ENCODE measurements around the gene CXCL16.
A peak's percentile ranks its signal among the peaks of the same experiment; 100 is the strongest.

CXCL16 gene

DNA sequence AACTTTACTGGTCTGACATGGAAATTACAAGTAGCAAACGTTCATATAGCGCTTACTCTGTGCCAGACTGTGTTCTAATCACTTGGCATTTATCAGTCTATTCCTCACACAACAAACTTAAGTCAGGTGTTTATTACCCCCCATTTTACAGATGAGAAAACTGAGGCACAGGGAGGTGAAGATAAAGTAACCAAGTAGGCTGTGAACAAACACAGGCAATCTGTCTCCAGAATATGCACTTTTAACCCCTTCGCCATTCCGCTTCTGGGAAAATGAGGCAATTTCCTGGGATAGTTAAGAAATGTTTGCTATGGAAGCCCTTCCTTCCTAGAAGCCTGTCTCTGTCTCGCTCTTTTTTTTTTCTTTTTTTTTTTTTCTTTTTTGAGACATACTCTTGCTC lies 12.2 kb upstream of the CXCL16 start:
- DNase-seq, result no peak
- Histone ChIP-seq H3K27me3 (replicated peaks; ENCODE audit: insufficient read depth, low read length) (peaks cover 9% of the 10 kb centered on the region), H3K9ac (ENCODE audit: low read length) (no peak overlapping the region), H3F3A (ENCODE audit: insufficient read depth, low read length) (0 out of 2 replicates have a peak, but pooled peaks cover 8% of the 10 kb centered on the region), H3K9me2 (replicated peaks; ENCODE audit: insufficient read depth, low read length) (no peaks in the 10 kb centered on the region), H3K4me3 (ENCODE audit: low read length) (no peak overlapping the region), H3K4me1 (ENCODE audit: low read length) (peaks cover 12% of the 10 kb centered on the region; the same call in 1 of the 2 replicates), H3K27ac (ENCODE audit: low read length) (no peak overlapping the region), H3K9me3 (replicated peaks; ENCODE audit: insufficient read depth, low read length) (no peaks in the 10 kb centered on the region), H4K20me1 (ENCODE audit: insufficient read depth, low read length) (no peaks in the 10 kb centered on the region), H3K36me3 (replicated peaks; ENCODE audit: insufficient read depth, low read length) (no peaks in the 10 kb centered on the region), H3K79me2 (ENCODE audit: low read length) (no peaks in the 10 kb centered on the region), H2AFZ (ENCODE audit: low read length) (no peak overlapping the region), H3K4me2 (ENCODE audit: low read depth, low read length) (no peak overlapping the region)
- TF ChIP-seq EZH2 (optimal IDR thresholded peaks at IDR 0.05; ENCODE audit: low read depth, low read length) (no peak), CTCF (IDR thresholded peaks at IDR 0.05; ENCODE audit: low read length) (no peak), EZH2phosphoT487 (IDR thresholded peaks at IDR 0.05; ENCODE audit: low read length) (no peak)

GRCh38 chr17:4750606-4751005 lies 10.9 kb upstream of the CXCL16 start:
- Histone ChIP-seq H3K4me2 (ENCODE audit: low read depth, low read length) (peak overlapping the region; percentile 5; the same call in 1 of the 2 replicates), H3K9me2 (replicated peaks; ENCODE audit: insufficient read depth, low read length) (no peaks in the 10 kb centered on the region), H3F3A (ENCODE audit: insufficient read depth, low read length) (0 out of 2 replicates have a peak, but pooled peaks cover 8% of the 10 kb centered on the region), H3K9ac (ENCODE audit: low read length) (no peak overlapping the region), H3K4me1 (ENCODE audit: low read length) (peaks cover 12% of the 10 kb centered on the region; the same call in 1 of the 2 replicates), H2AFZ (ENCODE audit: low read length) (0 out of 2 replicates have a peak overlapping the region, but pooled peaks have one; percentile 2), H3K9me3 (replicated peaks; ENCODE audit: insufficient read depth, low read length) (no peaks in the 10 kb centered on the region), H3K27ac (ENCODE audit: low read length) (no peak overlapping the region), H3K4me3 (ENCODE audit: low read length) (0 out of 2 replicates have a peak overlapping the region, but pooled peaks have one; percentile 4), H3K27me3 (replicated peaks; ENCODE audit: insufficient read depth, low read length) (peaks cover 9% of the 10 kb centered on the region), H3K36me3 (replicated peaks; ENCODE audit: insufficient read depth, low read length) (no peaks in the 10 kb centered on the region), H3K79me2 (ENCODE audit: low read length) (no peaks in the 10 kb centered on the region), H4K20me1 (ENCODE audit: insufficient read depth, low read length) (no peaks in the 10 kb centered on the region)
- DNase-seq, result no peak
- TF ChIP-seq EZH2 (optimal IDR thresholded peaks at IDR 0.05; ENCODE audit: low read depth, low read length), result no peak
- no peak for TF ChIP-seq EZH2phosphoT487 (IDR thresholded peaks at IDR 0.05; ENCODE audit: low read length)
- no peak for TF ChIP-seq CTCF (IDR thresholded peaks at IDR 0.05; ENCODE audit: low read length)

DNA sequence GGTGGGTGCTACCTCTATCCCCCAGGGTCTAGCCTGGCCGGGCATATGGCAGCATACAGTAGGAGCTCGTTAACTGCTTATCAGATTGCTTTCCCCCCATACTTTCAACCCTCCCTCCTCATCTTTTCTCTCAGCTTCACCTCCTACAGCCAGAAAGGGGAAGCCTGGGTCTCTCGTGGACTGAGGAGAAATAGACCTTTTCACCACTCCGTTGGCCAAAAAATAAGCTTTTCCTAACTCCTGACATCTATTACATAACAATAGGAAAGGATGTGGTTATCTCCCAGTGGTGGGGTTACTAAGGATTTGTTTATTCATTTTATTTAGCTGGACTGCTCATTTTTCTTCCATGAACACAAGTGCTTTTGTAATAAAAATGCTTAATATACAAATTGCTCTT lies 9.0 kb upstream of the CXCL16 start:
- no peak for TF ChIP-seq CTCF (IDR thresholded peaks at IDR 0.05; ENCODE audit: low read length)
- TF ChIP-seq EZH2phosphoT487 (IDR thresholded peaks at IDR 0.05; ENCODE audit: low read length), result no peak
- no peak for TF ChIP-seq EZH2 (optimal IDR thresholded peaks at IDR 0.05; ENCODE audit: low read depth, low read length)
- DNase-seq, result no peak
- Histone ChIP-seq H4K20me1 (ENCODE audit: insufficient read depth, low read length) (no peaks in the 10 kb centered on the region), H3F3A (ENCODE audit: insufficient read depth, low read length) (0 out of 2 replicates have a peak, but pooled peaks cover 8% of the 10 kb centered on the region), H3K36me3 (replicated peaks; ENCODE audit: insufficient read depth, low read length) (no peaks in the 10 kb centered on the region), H3K27me3 (replicated peaks; ENCODE audit: insufficient read depth, low read length) (peaks cover 5% of the 10 kb centered on the region), H2AFZ (ENCODE audit: low read length) (0 out of 2 replicates have a peak overlapping the region, but pooled peaks have one; percentile 51), H3K9me2 (replicated peaks; ENCODE audit: insufficient read depth, low read length) (no peaks in the 10 kb centered on the region), H3K4me3 (ENCODE audit: low read length) (no peak overlapping the region), H3K4me2 (ENCODE audit: low read depth, low read length) (no peak overlapping the region), H3K4me1 (ENCODE audit: low read length) (peaks cover 12% of the 10 kb centered on the region; the same call in 1 of the 2 replicates), H3K79me2 (ENCODE audit: low read length) (no peaks in the 10 kb centered on the region), H3K9me3 (replicated peaks; ENCODE audit: insufficient read depth, low read length) (no peaks in the 10 kb centered on the region), H3K9ac (ENCODE audit: low read length) (no peak overlapping the region), H3K27ac (ENCODE audit: low read length) (no peak overlapping the region)
